C4-2B (cell line): ENCODE data around the gene VANGL1.

Experiments used
- H3K27ac ChIP-seq: fragments of 450-650 bp; 2 replicates; pipeline ENCODE4 v1.5.1; 2017
- ZFX ChIP-seq: fragments of 450-650 bp; IDR thresholded peaks from 2 replicates; pipeline ENCODE4 v1.6.1; 2017
- TF ChIP-seq, protein P1 (sequence below): fragments of 450-650 bp; conservative IDR thresholded peaks from 2 replicates; pipeline ENCODE4 v1.5.1; 2017; ENCODE audit warnings: mild to moderate bottlenecking

The VANGL1 gene

DNA sequence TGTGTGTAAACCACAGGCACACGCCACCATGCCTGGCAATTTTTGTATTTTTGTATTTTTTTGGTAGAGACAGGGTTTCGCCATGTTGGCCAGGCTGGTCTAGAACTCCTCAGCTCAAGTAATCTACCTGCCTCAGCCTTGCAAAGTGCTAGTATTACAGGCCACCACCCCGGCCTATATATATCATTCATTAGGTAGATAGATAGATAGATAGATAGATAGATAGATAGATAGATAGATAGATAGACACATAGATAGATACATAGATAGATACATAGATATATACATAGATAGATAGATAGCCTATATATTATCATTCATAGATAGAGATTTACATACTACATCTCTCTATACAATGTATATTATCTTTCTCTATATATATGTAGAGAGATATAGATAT lies 46.0 kb downstream of the VANGL1 start:
- H3K27ac ChIP-seq: no peak overlapping the region
- no peak for TF ChIP-seq ZFX
- TF ChIP-seq, protein P1, sequence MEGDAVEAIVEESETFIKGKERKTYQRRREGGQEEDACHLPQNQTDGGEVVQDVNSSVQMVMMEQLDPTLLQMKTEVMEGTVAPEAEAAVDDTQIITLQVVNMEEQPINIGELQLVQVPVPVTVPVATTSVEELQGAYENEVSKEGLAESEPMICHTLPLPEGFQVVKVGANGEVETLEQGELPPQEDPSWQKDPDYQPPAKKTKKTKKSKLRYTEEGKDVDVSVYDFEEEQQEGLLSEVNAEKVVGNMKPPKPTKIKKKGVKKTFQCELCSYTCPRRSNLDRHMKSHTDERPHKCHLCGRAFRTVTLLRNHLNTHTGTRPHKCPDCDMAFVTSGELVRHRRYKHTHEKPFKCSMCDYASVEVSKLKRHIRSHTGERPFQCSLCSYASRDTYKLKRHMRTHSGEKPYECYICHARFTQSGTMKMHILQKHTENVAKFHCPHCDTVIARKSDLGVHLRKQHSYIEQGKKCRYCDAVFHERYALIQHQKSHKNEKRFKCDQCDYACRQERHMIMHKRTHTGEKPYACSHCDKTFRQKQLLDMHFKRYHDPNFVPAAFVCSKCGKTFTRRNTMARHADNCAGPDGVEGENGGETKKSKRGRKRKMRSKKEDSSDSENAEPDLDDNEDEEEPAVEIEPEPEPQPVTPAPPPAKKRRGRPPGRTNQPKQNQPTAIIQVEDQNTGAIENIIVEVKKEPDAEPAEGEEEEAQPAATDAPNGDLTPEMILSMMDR: no peak

DNA sequence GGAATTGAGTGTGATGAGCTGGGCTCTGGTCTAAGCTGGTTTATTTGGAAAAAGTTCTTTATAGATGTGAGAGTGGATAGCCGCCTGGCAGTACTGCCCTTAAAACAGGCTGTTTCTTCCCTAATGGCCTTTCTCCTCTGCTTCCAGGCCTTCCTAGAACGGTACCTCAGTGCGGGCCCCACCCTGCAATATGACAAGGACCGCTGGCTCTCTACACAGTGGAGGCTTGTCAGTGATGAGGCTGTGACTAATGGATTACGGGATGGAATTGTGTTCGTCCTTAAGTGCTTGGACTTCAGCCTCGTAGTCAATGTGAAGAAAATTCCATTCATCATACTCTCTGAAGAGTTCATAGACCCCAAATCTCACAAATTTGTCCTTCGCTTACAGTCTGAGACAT lies 49.2 kb downstream of the VANGL1 start:
- H3K27ac ChIP-seq: no peak overlapping the region
- TF ChIP-seq ZFX: no peak
- TF ChIP-seq, protein P1: no peak

DNA sequence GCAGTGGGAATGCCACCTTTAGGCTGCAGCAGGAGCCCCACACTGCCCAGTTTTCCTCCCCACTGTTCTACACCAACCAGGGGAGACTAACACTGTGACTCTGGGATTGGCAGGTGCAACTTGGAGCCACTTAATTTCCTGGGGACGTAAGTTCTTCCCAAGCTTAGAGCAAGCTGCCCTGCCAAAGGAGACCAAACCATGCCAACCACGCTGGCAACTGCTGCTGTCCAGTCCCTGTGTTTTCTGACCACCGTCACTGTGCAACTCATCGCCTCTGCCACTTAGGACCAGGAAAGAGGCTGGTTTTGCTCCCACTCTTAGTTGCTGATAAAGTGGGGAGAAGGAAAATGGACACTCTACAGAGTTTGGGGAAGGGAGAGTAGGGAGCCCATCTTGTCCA lies 50.5 kb downstream of the VANGL1 start:
- TF ChIP-seq ZFX: no peak
- TF ChIP-seq, protein P1: no peak
- H3K27ac ChIP-seq: no peak overlapping the region

DNA sequence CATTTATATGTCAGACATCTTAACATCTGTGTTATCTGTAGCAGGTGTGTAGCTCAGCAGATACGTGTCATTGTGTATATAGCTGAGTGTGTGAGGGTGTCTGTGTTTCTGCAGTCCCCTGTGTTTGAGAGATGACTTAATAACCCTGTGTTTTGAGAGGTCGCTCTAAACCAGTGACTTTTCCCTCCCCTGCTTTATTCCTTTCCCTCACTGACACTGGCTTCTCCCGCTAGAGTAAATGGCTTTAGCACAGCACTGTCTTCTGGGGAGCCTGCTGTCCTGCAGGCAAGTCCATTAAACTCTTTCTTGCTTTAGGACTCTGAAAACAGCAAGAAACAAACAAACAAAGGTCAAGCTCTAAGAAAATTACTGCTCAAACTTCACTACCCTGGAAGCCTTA lies 53.0 kb downstream of the VANGL1 start:
- no peak overlapping the region for H3K27ac ChIP-seq
- TF ChIP-seq, protein P1: no peak
- TF ChIP-seq ZFX: no peak

DNA sequence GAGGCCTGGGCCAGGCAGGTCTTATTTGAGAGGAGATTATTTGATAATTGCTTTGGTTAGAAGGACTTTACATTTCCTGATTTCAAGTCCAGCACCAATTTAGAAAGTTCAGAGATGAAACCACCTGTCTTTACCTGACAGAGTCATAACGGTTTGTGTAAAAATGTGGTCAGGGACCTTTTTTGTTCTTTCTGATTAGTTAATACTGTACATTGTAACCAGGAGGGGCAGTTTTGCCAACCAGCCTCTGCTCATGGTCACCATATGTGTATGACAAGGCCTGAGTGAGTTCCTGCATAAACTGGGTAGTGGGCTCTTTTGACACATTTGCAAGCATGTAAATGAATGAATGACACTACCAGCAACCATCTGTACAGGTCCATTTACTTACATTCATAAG lies 55.8 kb downstream of the VANGL1 start:
- no peak overlapping the region for H3K27ac ChIP-seq

DNA sequence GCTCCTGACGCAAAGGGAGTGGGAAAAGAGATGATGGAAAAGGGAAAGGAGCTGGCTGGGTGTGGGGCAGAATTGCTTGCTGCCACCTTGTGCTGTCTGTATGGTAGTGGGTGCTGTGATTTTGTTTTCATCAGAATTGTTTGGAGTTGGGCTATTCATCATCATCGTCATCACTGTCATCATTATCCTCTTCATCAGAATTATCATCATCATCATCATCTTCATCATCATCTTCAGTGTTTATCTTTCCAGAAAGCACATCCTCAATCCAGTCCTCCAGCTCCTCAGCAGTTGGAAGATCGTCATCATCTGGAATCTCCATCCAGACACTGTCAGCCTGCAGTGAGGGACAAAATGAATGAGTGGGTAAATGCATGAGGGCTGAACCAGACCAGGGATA lies 59.3 kb downstream of the VANGL1 start:
- no peak for TF ChIP-seq ZFX
- TF ChIP-seq, protein P1: no peak
- no peak overlapping the region for H3K27ac ChIP-seq

More for the DNA sequence above, 55.8 kb downstream of the VANGL1 start:
- no peak for TF ChIP-seq ZFX
- TF ChIP-seq, protein P1: no peak

DNA sequence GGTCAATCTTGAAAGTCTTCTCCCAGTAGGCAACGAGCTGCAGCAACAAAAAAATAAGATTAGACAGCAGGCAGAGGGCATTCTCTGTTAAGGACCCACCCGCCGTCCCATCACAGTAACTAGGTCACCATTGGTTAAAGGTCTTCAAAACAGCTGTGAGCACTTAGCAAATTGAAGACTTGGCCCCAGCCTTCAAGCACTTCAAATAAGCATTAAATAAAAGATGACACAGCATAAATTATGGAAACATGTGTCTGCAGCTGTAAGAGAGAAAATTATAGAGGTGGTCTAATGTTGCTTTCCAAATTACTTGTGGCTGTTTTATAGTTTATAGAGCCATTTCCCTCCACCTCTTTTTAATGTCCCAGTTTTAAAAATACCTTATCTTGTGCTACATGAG lies 61.2 kb downstream of the VANGL1 start:
- no peak for TF ChIP-seq ZFX
- TF ChIP-seq, protein P1: no peak

More for the DNA sequence above, 61.2 kb downstream of the VANGL1 start:
- no peak overlapping the region for H3K27ac ChIP-seq
